Measurements from ENCODE around the gene MYH10.
A peak's percentile ranks its signal among the peaks of the same experiment; 100 is the strongest.

The MYH10 gene

DNA sequence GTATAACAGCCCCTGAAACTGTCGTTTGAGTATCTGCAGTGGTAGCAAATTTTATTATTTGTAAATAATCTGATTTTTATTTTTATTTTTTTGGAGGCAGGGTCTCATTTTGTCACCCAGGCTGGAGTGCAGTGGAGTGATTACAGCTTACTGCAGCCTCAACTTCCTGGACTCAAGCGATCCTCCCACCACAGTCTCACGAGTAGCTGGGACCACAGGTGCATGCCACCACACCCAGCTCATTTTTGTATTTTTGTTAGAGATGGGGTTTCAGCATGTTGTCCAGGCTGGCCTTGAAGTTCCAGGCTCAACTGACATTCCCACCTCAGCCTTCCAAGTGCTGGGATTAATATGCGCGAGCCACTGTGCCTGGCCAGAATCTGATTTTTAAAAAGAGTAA is 192.1 kb downstream of the MYH10 start:
- Histone ChIP-seq H4K20me1 (ENCODE audit: insufficient read depth, low read length) (0 out of 2 replicates have a peak, but pooled peaks cover 2% of the 10 kb centered on the region), H2AFZ (ENCODE audit: low read length) (no peak overlapping the region), H3F3A (ENCODE audit: insufficient read depth, low read length) (no peaks in the 10 kb centered on the region), H3K36me3 (ENCODE audit: insufficient read depth, low read length) (peaks cover 7% of the 10 kb centered on the region; the same call in 1 of the 2 replicates), H3K4me1 (ENCODE audit: insufficient read depth, low read length, severe bottlenecking) (peaks cover 26% of the 10 kb centered on the region), H3K27ac (ENCODE audit: low read depth, low read length, poor library complexity, severe bottlenecking) (no peak overlapping the region), H3K9me2 (ENCODE audit: low read depth, low read length) (no peaks in the 10 kb centered on the region), H3K79me2 (ENCODE audit: insufficient read depth, low read length) (peaks cover 54% of the 10 kb centered on the region), H3K9me3 (ENCODE audit: low read length) (no peaks in the 10 kb centered on the region), H3K4me2 (ENCODE audit: low read length) (no peak overlapping the region), H3K4me3 (ENCODE audit: low read depth, low read length, poor library complexity, severe bottlenecking) (no peak overlapping the region), H3K9ac (ENCODE audit: low read length) (no peak overlapping the region), H3K27me3 (ENCODE audit: insufficient read depth, low read length) (no peaks in the 10 kb centered on the region)
- no peak for TF ChIP-seq EZH2 (IDR thresholded peaks at IDR 0.05; ENCODE audit: borderline replicate concordance, low read length)
- TF ChIP-seq CTCF (IDR thresholded peaks at IDR 0.05; ENCODE audit: low read length) = no peak

DNA sequence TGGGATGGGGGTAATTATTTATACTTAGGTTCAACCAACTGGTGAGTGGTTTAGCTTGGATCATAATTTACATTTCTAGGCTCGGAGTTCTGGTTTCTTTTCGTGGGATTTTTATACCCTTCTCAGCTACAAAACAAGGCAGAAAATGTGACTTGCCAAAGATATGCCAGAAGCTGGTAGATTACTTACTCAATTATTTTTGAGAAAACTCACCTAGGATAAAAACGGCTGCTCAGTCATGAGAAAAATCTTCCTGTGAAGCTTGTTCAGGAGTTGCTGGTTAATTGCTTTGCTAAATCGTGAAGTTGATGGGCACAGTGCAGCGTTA is 193.7 kb downstream of the MYH10 start:
- Histone ChIP-seq H3K4me3 (ENCODE audit: low read depth, low read length, poor library complexity, severe bottlenecking) (peak overlapping the region; percentile 96), H3F3A (ENCODE audit: insufficient read depth, low read length) (no peaks in the 10 kb centered on the region), H3K79me2 (ENCODE audit: insufficient read depth, low read length) (peaks cover 47% of the 10 kb centered on the region), H4K20me1 (ENCODE audit: insufficient read depth, low read length) (0 out of 2 replicates have a peak, but pooled peaks cover 2% of the 10 kb centered on the region), H3K4me1 (ENCODE audit: insufficient read depth, low read length, severe bottlenecking) (peaks cover 26% of the 10 kb centered on the region), H3K9me3 (ENCODE audit: low read length) (no peaks in the 10 kb centered on the region), H3K27me3 (ENCODE audit: insufficient read depth, low read length) (no peaks in the 10 kb centered on the region), H3K9ac (ENCODE audit: low read length) (peak overlapping the region; percentile 94), H3K4me2 (ENCODE audit: low read length) (peak overlapping the region; percentile 76), H3K36me3 (ENCODE audit: insufficient read depth, low read length) (peaks cover 7% of the 10 kb centered on the region; the same call in 1 of the 2 replicates), H2AFZ (ENCODE audit: low read length) (no peak overlapping the region), H3K27ac (ENCODE audit: low read depth, low read length, poor library complexity, severe bottlenecking) (peak overlapping the region; percentile 24), H3K9me2 (ENCODE audit: low read depth, low read length) (no peaks in the 10 kb centered on the region)
- TF ChIP-seq EZH2 (IDR thresholded peaks at IDR 0.05; ENCODE audit: borderline replicate concordance, low read length) = no peak
- no peak for TF ChIP-seq CTCF (IDR thresholded peaks at IDR 0.05; ENCODE audit: low read length)

GRCh38 chr17:8436169-8436843 is 194.2 kb downstream of the MYH10 start:
- Histone ChIP-seq H3K79me2 (ENCODE audit: insufficient read depth, low read length) (peaks cover 43% of the 10 kb centered on the region), H3K9me3 (ENCODE audit: low read length) (no peaks in the 10 kb centered on the region)

More at GRCh38 chr17:8436169-8436843, 194.2 kb downstream of the MYH10 start:
- peaks cover 26% of the 10 kb centered on the region for H3K4me1 ChIP-seq (ENCODE audit: insufficient read depth, low read length, severe bottlenecking)
- H2AFZ ChIP-seq (ENCODE audit: low read length) = no peak overlapping the region
- TF ChIP-seq EZH2 (IDR thresholded peaks at IDR 0.05; ENCODE audit: borderline replicate concordance, low read length) = no peak
- no peak for TF ChIP-seq CTCF (IDR thresholded peaks at IDR 0.05; ENCODE audit: low read length)
- no peaks in the 10 kb centered on the region for H3F3A ChIP-seq (ENCODE audit: insufficient read depth, low read length)
- H3K4me3 ChIP-seq (ENCODE audit: low read depth, low read length, poor library complexity, severe bottlenecking) = peak overlapping the region; percentile 96
- H3K27me3 ChIP-seq (ENCODE audit: insufficient read depth, low read length) = no peaks in the 10 kb centered on the region; the same call in 1 of the 2 replicates
- peak overlapping the region; percentile 94 for H3K9ac ChIP-seq (ENCODE audit: low read length)
- H3K36me3 ChIP-seq (ENCODE audit: insufficient read depth, low read length) = peaks cover 7% of the 10 kb centered on the region; the same call in 1 of the 2 replicates
- H3K4me2 ChIP-seq (ENCODE audit: low read length) = peak overlapping the region; percentile 76
- H3K27ac ChIP-seq (ENCODE audit: low read depth, low read length, poor library complexity, severe bottlenecking) = peak overlapping the region; percentile 24
- no peaks in the 10 kb centered on the region for H3K9me2 ChIP-seq (ENCODE audit: low read depth, low read length)
- 0 out of 2 replicates have a peak, but pooled peaks cover 2% of the 10 kb centered on the region for H4K20me1 ChIP-seq (ENCODE audit: insufficient read depth, low read length)

Measured in OCI-LY1 (cell line).